Lower leg skin (tissue), 3 donors: ENCODE results near the gene CLEC16A.

Experiments used
- CTCF ChIP-seq, 3 donors: fragments of 450-650 bp; IDR thresholded peaks; one replicate each; pipeline ENCODE4 v1.5.1; 2016; ENCODE audit warnings: antibody characterized with exemption in 3 of 3, mild to moderate bottlenecking in 3 of 3, moderate library complexity in 2 of 3
- POLR2A ChIP-seq, 2 donors: fragments of 450-650 bp; IDR thresholded peaks; one replicate each; pipeline ENCODE4 v1.6.1; 2016 to 2017; ENCODE audit warnings: antibody characterized with exemption in 2 of 2, mild to moderate bottlenecking in 1 of 2, moderate library complexity in 1 of 2

DNA sequence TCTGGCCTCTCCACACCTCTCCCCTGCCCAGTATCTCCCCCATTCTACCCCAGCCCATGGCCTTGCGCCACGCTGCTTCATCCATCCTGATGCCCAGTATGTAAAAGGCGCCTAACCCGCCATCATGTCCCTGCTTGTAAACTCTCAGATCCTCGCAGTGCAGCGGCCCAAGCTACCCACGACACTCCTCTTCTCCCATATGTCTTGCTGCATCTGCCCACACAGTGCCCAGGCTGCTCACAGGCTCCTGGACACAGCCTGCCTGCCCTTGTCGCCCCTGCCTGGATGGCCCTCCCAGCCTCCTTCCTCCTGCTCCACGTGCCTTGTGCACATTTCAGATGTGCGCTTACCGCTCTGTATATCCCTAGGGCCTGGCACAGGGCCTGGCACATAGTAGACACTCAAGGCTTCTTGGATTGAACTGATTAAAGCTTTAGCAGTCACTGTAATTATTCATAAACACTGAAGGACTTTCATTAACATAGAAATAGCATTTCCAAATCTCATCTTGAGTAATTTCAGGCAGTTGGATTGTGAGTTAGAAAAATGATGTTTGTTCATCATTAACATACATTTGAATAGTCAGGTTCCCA lies 129.1 kb downstream of the CLEC16A start:
- TF ChIP-seq CTCF (IDR thresholded peaks at IDR 0.05) (no peak), POLR2A (IDR thresholded peaks at IDR 0.05) (no peak)
